G401.6 (cell line): Measurements from ENCODE around the gene ZNF423.

Experiments
- FAIRE-seq: peaks from 2 replicates; lab custom pipeline; 2012; peaks lifted over from hg19 to GRCh38; lab: Jason Lieb, UNC

ZNF423 gene

GRCh38 chr16:49455181-49455990 lies 400.5 kb downstream of the ZNF423 start:
- no peak for FAIRE-seq

- FAIRE-seq, result no peak
Observed at GRCh38 chr16:49454426-49455180, 401.3 kb downstream of the ZNF423 start.

- FAIRE-seq, result no peak
Observed at GRCh38 chr16:49453983-49454382, 401.9 kb downstream of the ZNF423 start.

GRCh38 chr16:49453021-49453420 lies 402.9 kb downstream of the ZNF423 start:
- FAIRE-seq, result no peak

- FAIRE-seq, result no peak
Observed at GRCh38 chr16:49452578-49452977, 403.3 kb downstream of the ZNF423 start.

- no peak for FAIRE-seq
Observed at GRCh38 chr16:49452108-49452507, 403.8 kb downstream of the ZNF423 start.

- no peak for FAIRE-seq
Observed at GRCh38 chr16:49446805-49447204, 409.1 kb downstream of the ZNF423 start.

- FAIRE-seq, result no peak
Observed at GRCh38 chr16:49443576-49443975, 412.3 kb downstream of the ZNF423 start.

GRCh38 chr16:49442805-49443204 lies 413.1 kb downstream of the ZNF423 start:
- no peak for FAIRE-seq

- no peak for FAIRE-seq
Observed at GRCh38 chr16:49441366-49441780, 414.5 kb downstream of the ZNF423 start.

GRCh38 chr16:49440156-49441065 lies 415.5 kb downstream of the ZNF423 start:
- no peak for FAIRE-seq

- no peak for FAIRE-seq
Observed at GRCh38 chr16:49439676-49440075, 416.2 kb downstream of the ZNF423 start.

- no peak for FAIRE-seq
Observed at GRCh38 chr16:49439050-49439449, 416.9 kb downstream of the ZNF423 start.
